OCI-LY7 (cell line): Measurements from ENCODE around the gene CNPY3.

Experiments used
- CTCF ChIP-seq: fragments of 200-600 bp; sonication (generic); conservative IDR thresholded peaks from 2 replicates; pipeline ENCODE4 v1.5.1; 2014; ENCODE audit warnings: mild to moderate bottlenecking, antibody characterized with exemption, low read length, moderate library complexity, mixed read lengths
- EZH2phosphoT487 ChIP-seq: fragments of 200-600 bp; sonication (generic); IDR thresholded peaks from 2 replicates; pipeline ENCODE4 v1.6.1; 2018; ENCODE audit warnings: low read depth, borderline replicate concordance, mild to moderate bottlenecking, mixed run types, antibody characterized with exemption, low read length, moderate library complexity, mixed read lengths

GRCh38 chr6:42966571-42966970 is 37.3 kb downstream of the CNPY3 start:
- TF ChIP-seq CTCF (no peak), EZH2phosphoT487 (no peak)
